Measurements from ENCODE around the gene PACSIN2.

PACSIN2 gene

GRCh38 chr22:42891008-42891407 is 123.9 kb downstream of the PACSIN2 start:
- Mint-ChIP-seq H3K4me3 (no peak overlapping the region), H3K4me1 (peaks cover 15% of the 10 kb centered on the region), H3K27ac (no peak overlapping the region), H3K27me3 (ENCODE audit: low read depth, poor library complexity) (no peaks in the 10 kb centered on the region), H3K36me3 (ENCODE audit: low read depth) (peaks cover 17% of the 10 kb centered on the region), H3K9me3 (no peaks in the 10 kb centered on the region)
- no peak for DNase-seq
- no peak for TF ChIP-seq CTCF (IDR thresholded peaks at IDR 0.05)

GRCh38 chr22:42889304-42889703 is 125.6 kb downstream of the PACSIN2 start:
- no peak overlapping the region for H3K27ac Mint-ChIP-seq
- H3K4me1 Mint-ChIP-seq = no peaks in the 10 kb centered on the region
- no peak overlapping the region for H3K4me3 Mint-ChIP-seq
- peaks cover 25% of the 10 kb centered on the region for H3K36me3 Mint-ChIP-seq (ENCODE audit: low read depth)
- no peaks in the 10 kb centered on the region for H3K9me3 Mint-ChIP-seq
- DNase-seq = no peak
- H3K27me3 Mint-ChIP-seq (ENCODE audit: low read depth, poor library complexity) = no peaks in the 10 kb centered on the region
- TF ChIP-seq CTCF (IDR thresholded peaks at IDR 0.05) = no peak

GRCh38 chr22:42887523-42888507 is 127.1 kb downstream of the PACSIN2 start:
- no peaks in the 10 kb centered on the region for H3K27me3 Mint-ChIP-seq (ENCODE audit: low read depth, poor library complexity)
- no peak for DNase-seq
- H3K9me3 Mint-ChIP-seq = no peaks in the 10 kb centered on the region
- H3K27ac Mint-ChIP-seq = peak overlapping the region; percentile 45
- no peaks in the 10 kb centered on the region for H3K4me1 Mint-ChIP-seq
- no peak for TF ChIP-seq CTCF (IDR thresholded peaks at IDR 0.05)
- peaks cover 35% of the 10 kb centered on the region for H3K36me3 Mint-ChIP-seq (ENCODE audit: low read depth)
- H3K4me3 Mint-ChIP-seq = no peak overlapping the region

- no peak overlapping the region for H3K4me3 Mint-ChIP-seq
- H3K27ac Mint-ChIP-seq = no peak overlapping the region
These were observed 127.8 kb downstream of the PACSIN2 start for GRCh38 chr22:42887120-42887519.

GRCh38 chr22:42885446-42885845 is 129.5 kb downstream of the PACSIN2 start:
- no peaks in the 10 kb centered on the region for H3K4me1 Mint-ChIP-seq
- H3K9me3 Mint-ChIP-seq = no peaks in the 10 kb centered on the region
- no peak for DNase-seq
- H3K4me3 Mint-ChIP-seq = no peak overlapping the region
- H3K36me3 Mint-ChIP-seq (ENCODE audit: low read depth) = peaks cover 31% of the 10 kb centered on the region
- H3K27me3 Mint-ChIP-seq (ENCODE audit: low read depth, poor library complexity) = no peaks in the 10 kb centered on the region
- peak overlapping the region; percentile 39 for H3K27ac Mint-ChIP-seq
- no peak for TF ChIP-seq CTCF (IDR thresholded peaks at IDR 0.05)

More at GRCh38 chr22:42887120-42887519, 127.8 kb downstream of the PACSIN2 start:
- no peak for DNase-seq
- no peaks in the 10 kb centered on the region for H3K9me3 Mint-ChIP-seq
- H3K36me3 Mint-ChIP-seq (ENCODE audit: low read depth) = peaks cover 37% of the 10 kb centered on the region
- TF ChIP-seq CTCF (IDR thresholded peaks at IDR 0.05) = no peak
- no peaks in the 10 kb centered on the region for H3K27me3 Mint-ChIP-seq (ENCODE audit: low read depth, poor library complexity)
- H3K4me1 Mint-ChIP-seq = no peaks in the 10 kb centered on the region

All from nephron progenitor cell (in vitro differentiated cells).